Nephron (organoid): ENCODE measurements around the gene RAB9B.

Experiments
- H3K27ac Mint-ChIP-seq, 3 experiments: 2 replicates each; pipeline ENCODE4 v1.8.0; 2020; ENCODE audit warnings: mixed read lengths in 3 of 3, mild to moderate bottlenecking in 2 of 3, moderate library complexity in 1 of 3
- H3K27me3 Mint-ChIP-seq: 2 replicates; pipeline ENCODE4 v1.8.0; 2021; ENCODE audit warnings: low read depth, mild to moderate bottlenecking, moderate library complexity, mixed read lengths
- H3K36me3 Mint-ChIP-seq: 2 replicates; pipeline ENCODE4 v1.8.0; 2020; ENCODE audit warnings: low read depth, mixed read lengths
- H3K4me1 Mint-ChIP-seq: 2 replicates; pipeline ENCODE4 v1.8.0; 2020; ENCODE audit warnings: mixed read lengths
- H3K4me3 Mint-ChIP-seq, 3 experiments: 2 replicates each; pipeline ENCODE4 v1.8.0; 2020; ENCODE audit warnings: mild to moderate bottlenecking in 3 of 3, mixed read lengths in 3 of 3, moderate library complexity in 2 of 3
- H3K9me3 Mint-ChIP-seq: 2 replicates; pipeline ENCODE4 v1.8.0; 2020; ENCODE audit warnings: mixed read lengths
- TF ChIP-seq, protein P1 (sequence below), 3 experiments: fragments of 200-600 bp; sonication (generic); IDR thresholded peaks; one replicate each; pipeline ENCODE4 v1.5.0; 2021; ENCODE audit warnings: antibody characterized with exemption in 3 of 3; ENCODE audit not compliant: unreplicated experiment in 3 of 3

RAB9B gene, protein sequence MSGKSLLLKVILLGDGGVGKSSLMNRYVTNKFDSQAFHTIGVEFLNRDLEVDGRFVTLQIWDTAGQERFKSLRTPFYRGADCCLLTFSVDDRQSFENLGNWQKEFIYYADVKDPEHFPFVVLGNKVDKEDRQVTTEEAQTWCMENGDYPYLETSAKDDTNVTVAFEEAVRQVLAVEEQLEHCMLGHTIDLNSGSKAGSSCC

DNA sequence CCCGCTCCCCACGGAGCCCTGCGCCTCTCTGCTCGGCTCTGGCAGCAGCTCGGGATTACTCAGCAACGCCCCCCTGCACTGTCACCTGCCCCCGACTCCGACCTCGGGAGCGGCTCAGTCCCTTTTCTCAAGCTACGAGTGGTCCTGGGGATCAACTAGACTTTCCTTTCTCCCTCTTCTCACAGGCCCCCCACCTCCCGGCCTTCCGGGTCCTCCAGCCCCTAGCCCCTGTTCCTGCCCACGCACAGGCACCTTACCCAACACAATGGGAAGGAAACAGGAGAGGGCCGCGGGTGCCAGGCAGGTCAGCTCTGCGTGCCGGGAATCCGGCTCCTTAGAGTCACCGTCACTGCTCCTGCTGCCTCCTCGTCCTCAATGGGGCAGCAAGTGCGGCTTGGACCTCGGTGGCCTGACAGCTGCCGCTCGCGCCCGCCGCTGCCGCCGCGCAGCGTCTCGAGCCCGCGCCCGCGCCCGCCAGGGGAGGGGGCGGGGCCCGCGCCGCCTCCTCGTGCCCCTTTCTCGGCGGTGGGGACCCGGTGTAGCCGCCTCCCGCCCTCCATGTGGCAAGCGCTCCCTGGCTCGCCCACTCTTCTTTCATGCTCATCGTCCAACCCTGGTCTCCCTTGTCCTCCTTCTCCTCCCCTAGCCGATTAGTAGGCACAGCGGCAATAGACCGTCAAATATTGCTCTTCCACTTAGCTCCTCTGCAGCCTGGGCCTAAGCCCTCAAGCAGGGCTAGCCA is at the start of gene RAB9B:
Gene RAB9B (minus strand): TSS at position 455 of the 742 bp plus-strand sequence. CDS start 6,473 bp downstream, outside the sequence.
- H3K4me1 Mint-ChIP-seq, result peaks cover 8% of the 10 kb centered on the region
- TF ChIP-seq, protein P1, sequence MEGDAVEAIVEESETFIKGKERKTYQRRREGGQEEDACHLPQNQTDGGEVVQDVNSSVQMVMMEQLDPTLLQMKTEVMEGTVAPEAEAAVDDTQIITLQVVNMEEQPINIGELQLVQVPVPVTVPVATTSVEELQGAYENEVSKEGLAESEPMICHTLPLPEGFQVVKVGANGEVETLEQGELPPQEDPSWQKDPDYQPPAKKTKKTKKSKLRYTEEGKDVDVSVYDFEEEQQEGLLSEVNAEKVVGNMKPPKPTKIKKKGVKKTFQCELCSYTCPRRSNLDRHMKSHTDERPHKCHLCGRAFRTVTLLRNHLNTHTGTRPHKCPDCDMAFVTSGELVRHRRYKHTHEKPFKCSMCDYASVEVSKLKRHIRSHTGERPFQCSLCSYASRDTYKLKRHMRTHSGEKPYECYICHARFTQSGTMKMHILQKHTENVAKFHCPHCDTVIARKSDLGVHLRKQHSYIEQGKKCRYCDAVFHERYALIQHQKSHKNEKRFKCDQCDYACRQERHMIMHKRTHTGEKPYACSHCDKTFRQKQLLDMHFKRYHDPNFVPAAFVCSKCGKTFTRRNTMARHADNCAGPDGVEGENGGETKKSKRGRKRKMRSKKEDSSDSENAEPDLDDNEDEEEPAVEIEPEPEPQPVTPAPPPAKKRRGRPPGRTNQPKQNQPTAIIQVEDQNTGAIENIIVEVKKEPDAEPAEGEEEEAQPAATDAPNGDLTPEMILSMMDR (IDR thresholded peaks at IDR 0.05; ENCODE audit: unreplicated experiment in 3 of 3), result no peak
- peak within 1 kb of the TSS in 2 of 3 experiments; percentile 28 to 36 for H3K27ac Mint-ChIP-seq
- no peaks in the 10 kb centered on the region for H3K36me3 Mint-ChIP-seq
- H3K27me3 Mint-ChIP-seq, result peaks cover 5% of the 10 kb centered on the region
- H3K9me3 Mint-ChIP-seq, result peaks cover 2% of the 10 kb centered on the region
- peak within 1 kb of the TSS; percentile 84 to 91 (median 88) for H3K4me3 Mint-ChIP-seq

DNA sequence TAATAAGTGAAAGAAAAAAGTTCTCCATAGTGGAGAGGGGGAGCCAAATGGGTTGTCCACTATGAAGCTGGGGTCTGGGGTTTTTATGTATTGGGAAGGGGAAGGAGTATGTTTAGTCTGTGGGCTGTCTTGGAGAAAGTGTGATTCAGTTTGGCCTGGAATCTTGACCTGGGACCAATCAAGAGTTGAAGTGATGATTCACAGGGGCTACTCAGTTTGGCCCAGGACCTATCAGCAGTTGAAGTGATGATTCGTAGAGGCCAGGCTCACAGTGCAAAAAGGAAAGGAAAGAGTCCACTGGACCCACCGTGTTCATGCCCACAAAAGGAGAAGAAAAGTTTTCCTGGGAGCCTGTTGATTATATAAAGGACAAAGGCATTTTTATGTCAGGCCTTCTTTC is 47.3 kb upstream of the RAB9B start:
- no peak overlapping the region for H3K27ac Mint-ChIP-seq
- TF ChIP-seq, protein P1 (IDR thresholded peaks at IDR 0.05; ENCODE audit: unreplicated experiment in 3 of 3), result no peak
- H3K9me3 Mint-ChIP-seq, result peaks cover 6% of the 10 kb centered on the region
- no peaks in the 10 kb centered on the region for H3K27me3 Mint-ChIP-seq
- H3K36me3 Mint-ChIP-seq, result peaks cover 5% of the 10 kb centered on the region
- no peaks in the 10 kb centered on the region for H3K4me1 Mint-ChIP-seq
- H3K4me3 Mint-ChIP-seq, result no peak overlapping the region

DNA sequence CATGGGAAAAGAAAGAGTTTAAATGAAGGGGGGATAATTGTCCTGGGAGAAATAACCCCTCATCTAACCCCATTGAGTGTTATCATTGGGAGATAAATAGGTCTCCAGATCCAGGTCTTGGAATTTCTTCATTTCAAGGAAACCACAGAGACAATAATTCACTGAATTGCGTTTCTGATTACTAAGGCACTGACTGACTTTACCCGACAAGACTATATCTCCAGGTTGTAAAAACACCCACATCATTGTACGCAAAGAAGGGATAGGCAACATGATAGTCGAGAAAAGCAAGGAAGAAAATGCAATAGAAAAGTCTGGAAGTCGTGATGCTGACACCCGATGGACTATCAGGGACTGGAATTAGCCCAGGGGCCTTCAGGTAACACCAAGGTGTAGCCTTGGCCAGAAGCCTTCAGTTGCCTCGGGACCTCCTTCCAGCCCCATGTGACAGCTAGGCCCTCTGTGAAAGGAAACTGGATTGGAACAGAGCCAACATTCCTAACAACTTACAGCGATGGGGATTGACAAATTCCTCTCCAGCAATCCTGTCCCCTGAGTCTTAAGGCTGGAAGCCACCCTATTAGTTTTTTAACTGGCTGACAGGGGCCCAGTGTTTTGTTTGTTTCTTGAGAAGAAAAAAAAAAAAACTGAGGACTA is 46.5 kb upstream of the RAB9B start:
- Mint-ChIP-seq H3K4me3 (no peak overlapping the region), H3K27me3 (no peaks in the 10 kb centered on the region), H3K27ac (no peak overlapping the region), H3K36me3 (peaks cover 5% of the 10 kb centered on the region), H3K4me1 (no peaks in the 10 kb centered on the region), H3K9me3 (peaks cover 4% of the 10 kb centered on the region)
- TF ChIP-seq, protein P1 (IDR thresholded peaks at IDR 0.05; ENCODE audit: unreplicated experiment in 3 of 3), result no peak

DNA sequence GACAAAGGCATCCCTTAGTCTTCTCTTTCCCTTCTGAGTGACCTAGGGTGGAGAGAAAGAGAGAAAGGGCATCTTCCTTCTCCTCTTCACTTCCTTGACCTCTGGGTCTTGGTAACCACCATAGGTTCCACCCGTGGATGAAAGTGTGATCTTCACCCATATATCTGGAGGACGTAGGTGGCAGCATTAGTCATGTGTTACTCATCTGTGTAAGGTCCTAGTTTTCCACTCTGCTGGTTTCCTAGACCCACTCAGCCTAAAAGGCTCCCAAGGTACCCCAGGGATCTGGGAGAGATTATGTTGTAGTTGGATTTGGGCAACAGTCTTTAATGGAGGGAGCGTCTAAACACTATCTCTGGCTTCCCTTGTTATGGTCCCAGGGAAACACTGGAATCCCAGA is 45.5 kb upstream of the RAB9B start:
- no peak overlapping the region for H3K4me3 Mint-ChIP-seq
- H3K27ac Mint-ChIP-seq, result no peak overlapping the region
- no peaks in the 10 kb centered on the region for H3K4me1 Mint-ChIP-seq

DNA sequence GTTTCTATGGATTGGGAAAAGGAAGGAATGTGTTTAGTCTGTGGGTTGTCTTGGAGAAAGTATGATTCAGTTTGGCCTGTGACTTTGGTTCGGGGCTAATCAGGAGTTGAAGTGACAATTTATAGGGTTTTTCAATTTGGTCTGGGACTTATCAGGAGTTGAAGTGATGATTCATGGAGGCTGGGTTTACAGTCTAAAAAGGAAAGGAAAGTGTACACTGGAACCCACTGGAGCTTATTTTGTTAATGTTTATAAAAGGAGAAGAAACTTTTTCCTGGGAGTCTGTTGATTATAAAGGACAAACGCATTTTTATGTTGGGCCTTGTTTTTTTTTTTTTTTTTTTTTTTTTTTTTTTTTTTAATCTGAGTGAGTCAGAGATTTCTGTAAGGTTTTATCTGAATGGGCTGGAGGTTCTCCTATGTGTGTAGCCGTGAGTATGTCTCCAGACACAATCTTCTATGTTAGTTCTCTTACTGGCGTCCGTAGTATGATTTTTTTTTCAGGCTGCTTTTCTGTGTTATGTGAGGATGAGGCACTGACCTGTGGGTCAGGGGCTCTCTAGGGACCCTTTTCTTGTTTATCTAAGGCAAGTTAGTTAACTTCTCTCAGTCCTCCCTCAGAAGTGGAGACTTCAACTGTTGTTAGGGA is 33.0 kb upstream of the RAB9B start:
- no peaks in the 10 kb centered on the region for H3K36me3 Mint-ChIP-seq
- H3K9me3 Mint-ChIP-seq, result peaks cover 8% of the 10 kb centered on the region
- no peaks in the 10 kb centered on the region for H3K27me3 Mint-ChIP-seq
- H3K27ac Mint-ChIP-seq, result peak overlapping the region in 2 of 3 experiments; percentile 17 to 18
- H3K4me1 Mint-ChIP-seq, result no peaks in the 10 kb centered on the region
- peak overlapping the region in 1 of 3 experiments; percentile 22 for H3K4me3 Mint-ChIP-seq
- TF ChIP-seq, protein P1 (IDR thresholded peaks at IDR 0.05; ENCODE audit: unreplicated experiment in 3 of 3), result no peak

More for the DNA sequence above, 45.5 kb upstream of the RAB9B start:
- Mint-ChIP-seq H3K36me3 (peaks cover 5% of the 10 kb centered on the region), H3K27me3 (no peaks in the 10 kb centered on the region), H3K9me3 (peaks cover 4% of the 10 kb centered on the region)
- TF ChIP-seq, protein P1 (IDR thresholded peaks at IDR 0.05; ENCODE audit: unreplicated experiment in 3 of 3), result no peak
